ENCODE results near the gene ZNF592.

ZNF592 gene

DNA sequence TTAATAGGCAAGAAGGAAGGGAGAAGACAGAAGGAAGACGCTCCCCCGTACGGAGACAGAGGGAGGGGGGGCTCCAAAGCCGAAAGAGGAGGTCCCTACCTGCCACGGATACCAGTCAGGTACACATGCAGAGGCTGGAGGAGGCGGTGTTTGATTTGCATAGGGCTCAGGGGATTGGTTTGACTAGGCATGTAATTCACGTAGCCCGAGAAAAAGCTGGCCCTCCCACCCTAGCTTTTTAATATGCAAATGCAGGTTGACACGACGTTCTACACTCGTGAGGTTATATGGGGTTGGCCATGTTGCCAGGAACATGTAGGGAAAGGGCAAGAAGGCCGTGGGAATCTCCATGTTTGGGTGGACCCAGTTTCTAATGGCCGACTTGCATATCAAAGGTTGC lies 29.8 kb downstream of the ZNF592 start:
- DNase-seq (ENCODE audit: low read depth in 1 of 2, low spot score in 1 of 2) = no peak

DNA sequence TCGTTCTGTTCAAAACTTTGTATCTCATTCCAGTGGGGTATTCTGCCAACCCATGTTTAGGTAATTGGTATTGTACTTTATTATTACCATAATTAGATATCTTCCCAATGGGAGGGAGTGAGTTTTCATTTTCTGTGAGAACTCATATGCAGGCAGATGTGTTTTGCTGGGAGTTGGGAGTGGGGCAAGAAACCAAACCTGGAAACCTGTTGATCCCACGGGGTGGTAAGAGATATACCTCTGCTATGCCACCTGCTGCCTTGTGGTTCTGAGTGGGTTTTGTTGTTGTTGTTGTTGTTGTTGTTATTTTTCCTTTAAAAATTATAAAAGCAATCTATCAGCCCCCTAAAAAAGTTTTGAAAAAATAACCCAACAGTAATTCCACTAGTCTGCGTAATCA lies 32.1 kb downstream of the ZNF592 start:
- no peak for DNase-seq (ENCODE audit: low read depth in 1 of 2, low spot score in 1 of 2)

DNA sequence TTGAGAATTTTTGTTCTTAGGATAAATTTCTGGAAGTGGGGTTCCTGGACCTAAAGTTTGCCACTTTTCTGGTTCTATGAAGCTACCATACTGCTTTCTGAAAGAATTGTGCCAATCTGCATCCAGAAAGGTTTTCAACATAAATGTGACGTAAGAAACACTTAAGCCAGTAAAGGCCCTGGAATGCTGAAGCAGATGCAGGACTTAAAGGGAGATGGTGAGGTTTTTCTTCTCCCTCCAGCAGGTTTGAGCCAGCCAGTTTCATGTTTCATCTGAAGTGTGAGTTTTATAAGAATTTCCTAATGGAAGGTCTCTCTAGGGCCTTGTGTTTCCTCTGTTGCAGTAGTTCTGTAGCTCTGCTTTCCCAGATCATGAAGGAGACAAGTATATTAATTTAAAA lies 33.1 kb downstream of the ZNF592 start:
- DNase-seq (ENCODE audit: low read depth in 1 of 2, low spot score in 1 of 2) = no peak

DNA sequence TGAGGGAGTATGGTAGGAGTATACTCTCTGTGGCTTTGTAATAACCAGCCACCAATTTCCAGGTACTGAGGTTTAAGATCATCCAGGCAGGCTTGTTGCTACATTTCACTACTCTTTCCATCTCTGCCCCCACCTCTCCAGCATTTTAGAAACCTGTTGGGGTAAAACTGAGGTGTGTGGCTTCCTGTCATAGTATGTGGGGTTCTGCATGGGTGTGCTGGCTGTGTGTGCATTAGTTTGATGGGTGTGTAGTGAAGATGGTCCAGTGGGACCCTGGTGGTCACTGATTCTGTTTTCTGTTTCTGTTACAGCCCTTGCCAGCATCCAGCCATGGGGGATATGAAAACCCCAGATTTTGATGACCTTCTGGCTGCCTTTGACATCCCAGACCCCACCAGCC lies 34.0 kb downstream of the ZNF592 start:
- DNase-seq (ENCODE audit: low read depth in 1 of 2, low spot score in 1 of 2) = no peak

GRCh38 chr15:84783493-84784251 lies 35.3 kb downstream of the ZNF592 start:
- no peak for DNase-seq (ENCODE audit: low read depth in 1 of 2, low spot score in 1 of 2)

- no peak for DNase-seq (ENCODE audit: low read depth in 1 of 2, low spot score in 1 of 2)
Measured at GRCh38 chr15:84784262-84784661, 35.9 kb downstream of the ZNF592 start.

DNA sequence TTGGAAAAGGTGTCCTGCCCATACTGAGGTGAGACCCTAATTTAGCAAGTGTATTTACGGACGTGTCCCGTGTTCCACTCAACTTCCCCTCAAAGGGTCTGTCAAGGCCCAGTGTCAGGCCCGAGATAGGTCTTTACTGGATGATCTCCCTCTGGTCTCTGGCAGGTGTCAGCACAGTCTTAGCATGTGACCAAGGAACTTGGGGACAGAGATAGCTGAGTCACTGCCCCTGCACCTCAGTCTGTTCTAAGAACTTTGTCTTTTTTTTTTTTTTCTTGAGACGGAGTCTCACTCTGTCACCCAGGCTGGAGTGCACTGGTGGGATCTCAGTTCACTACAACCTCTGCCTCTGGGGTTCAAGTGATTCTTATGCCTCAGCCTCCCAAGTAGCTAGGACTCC lies 36.7 kb downstream of the ZNF592 start:
- no peak for DNase-seq (ENCODE audit: low read depth in 1 of 2, low spot score in 1 of 2)

- no peak for DNase-seq (ENCODE audit: low read depth in 1 of 2, low spot score in 1 of 2)
Measured at GRCh38 chr15:84788500-84788899, 40.1 kb downstream of the ZNF592 start.

DNA sequence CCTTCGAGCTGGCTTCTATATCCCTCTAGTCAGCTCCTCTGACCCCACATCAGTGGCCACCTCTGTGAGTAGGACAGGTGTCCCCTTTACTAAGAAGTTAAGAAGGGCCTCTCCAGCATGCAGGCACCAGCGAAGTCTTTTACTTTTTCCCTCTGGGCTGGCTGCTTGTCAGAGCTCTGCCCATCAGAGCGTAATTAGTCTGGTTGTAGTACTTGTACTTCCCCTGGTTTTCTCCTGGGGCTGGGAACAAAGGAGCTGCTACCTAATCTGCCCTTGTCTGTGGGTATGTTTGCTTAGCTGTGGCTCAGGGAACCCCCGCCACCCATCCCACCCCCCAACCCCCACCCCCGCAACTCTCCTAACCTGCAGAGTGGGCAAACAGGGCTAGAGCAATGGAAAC lies 41.4 kb downstream of the ZNF592 start:
- no peak for DNase-seq (ENCODE audit: low read depth in 1 of 2, low spot score in 1 of 2)

DNA sequence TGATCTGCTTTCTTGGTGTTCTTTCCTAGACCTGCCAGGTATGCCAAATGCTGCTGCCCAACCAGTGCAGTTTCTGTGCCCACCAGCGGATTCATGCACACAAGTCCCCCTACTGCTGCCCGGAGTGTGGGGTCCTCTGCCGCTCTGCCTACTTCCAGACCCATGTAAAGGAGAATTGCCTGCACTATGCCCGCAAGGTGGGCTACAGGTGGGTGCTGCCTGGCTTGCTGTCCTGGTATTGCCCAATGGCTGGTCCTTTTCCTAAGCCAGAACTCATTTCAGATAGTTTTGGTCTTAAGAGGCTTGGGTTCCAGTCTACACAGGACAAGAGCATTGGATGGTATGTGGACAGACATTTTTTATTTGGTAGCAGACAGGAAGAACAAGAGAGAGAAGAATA lies 42.3 kb downstream of the ZNF592 start:
- no peak for DNase-seq (ENCODE audit: low read depth in 1 of 2, low spot score in 1 of 2)

GRCh38 chr15:84791763-84792162 lies 43.4 kb downstream of the ZNF592 start:
- no peak for DNase-seq (ENCODE audit: low read depth in 1 of 2, low spot score in 1 of 2)

- DNase-seq (ENCODE audit: low read depth in 1 of 2, low spot score in 1 of 2) = no peak
Measured at GRCh38 chr15:84793431-84794161, 45.2 kb downstream of the ZNF592 start.

DNA sequence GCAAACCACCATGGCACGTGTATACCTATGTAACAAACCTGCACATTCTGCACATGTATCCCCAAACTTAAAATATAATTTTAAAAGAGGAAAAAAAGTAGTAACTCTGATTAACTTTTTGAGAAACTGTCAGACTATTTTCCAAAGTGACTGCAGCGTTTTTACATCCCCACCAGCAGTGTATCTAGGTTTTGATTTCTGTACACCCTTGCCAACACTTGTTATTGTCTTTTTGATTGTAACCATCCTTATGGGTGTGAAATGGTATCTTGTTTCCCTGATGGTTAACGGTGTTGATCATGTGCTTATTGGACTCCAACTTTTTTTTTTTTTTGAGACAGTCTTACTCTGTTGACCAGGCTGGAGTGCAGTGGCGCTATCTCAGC lies 45.8 kb downstream of the ZNF592 start:
- no peak for DNase-seq (ENCODE audit: low read depth in 1 of 2, low spot score in 1 of 2)

DNA sequence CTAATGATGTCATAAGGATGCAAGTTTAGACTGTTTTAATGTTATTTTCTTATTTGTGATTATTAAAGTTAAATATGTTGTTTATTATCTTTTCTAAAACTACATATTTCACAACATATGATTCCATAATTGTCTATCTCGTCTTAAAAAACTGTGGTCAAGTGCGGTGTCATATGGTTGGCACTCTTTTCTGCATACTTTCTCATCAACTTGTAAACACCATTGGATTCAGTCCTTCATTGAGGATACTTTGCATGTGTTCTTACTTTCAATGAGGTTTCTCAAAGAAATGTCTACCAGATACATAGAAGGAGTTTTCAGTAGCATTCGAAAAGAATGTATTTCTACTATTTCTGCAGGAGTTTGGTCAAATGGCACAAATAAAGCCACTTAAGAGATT lies 46.8 kb downstream of the ZNF592 start:
- DNase-seq (ENCODE audit: low read depth in 1 of 2, low spot score in 1 of 2) = no peak

DNA sequence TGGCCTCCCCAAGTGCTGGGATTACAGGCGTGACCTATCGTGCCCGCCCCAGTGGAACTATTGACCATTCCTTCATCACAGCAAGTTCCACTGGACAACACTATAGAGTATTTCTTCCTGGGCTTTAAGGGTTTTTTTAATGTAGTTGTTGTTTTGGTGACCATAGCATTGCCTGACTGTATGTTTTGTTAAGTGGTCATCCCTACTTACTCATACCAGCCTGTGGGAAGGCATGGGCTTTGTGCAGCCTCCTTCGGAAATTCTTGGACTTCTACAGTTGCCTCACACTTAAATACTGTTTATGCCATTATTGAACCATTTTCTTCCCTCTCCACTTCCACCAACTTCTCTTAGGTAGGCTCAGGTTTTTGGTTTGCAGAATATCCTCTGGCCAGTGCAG lies 48.8 kb downstream of the ZNF592 start:
- no peak for DNase-seq (ENCODE audit: low read depth in 1 of 2, low spot score in 1 of 2)

DNA sequence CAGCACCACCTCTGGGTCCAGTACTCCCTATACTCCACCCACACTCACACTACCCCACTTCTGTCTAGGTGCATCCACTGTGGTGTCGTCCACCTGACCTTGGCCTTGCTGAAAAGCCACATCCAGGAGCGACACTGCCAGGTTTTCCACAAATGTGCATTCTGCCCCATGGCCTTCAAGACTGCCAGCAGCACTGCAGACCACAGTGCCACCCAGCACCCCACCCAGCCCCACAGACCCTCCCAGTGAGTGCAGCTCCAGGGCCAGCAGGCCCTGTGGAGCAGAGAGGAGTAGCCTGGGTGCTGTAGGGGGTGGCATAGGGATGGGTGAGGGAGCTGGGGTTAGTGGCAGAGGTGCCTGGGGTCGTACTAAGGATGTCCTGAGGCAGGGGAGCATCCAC lies 49.4 kb downstream of the ZNF592 start:
- no peak for DNase-seq (ENCODE audit: low read depth in 1 of 2, low spot score in 1 of 2)

DNA sequence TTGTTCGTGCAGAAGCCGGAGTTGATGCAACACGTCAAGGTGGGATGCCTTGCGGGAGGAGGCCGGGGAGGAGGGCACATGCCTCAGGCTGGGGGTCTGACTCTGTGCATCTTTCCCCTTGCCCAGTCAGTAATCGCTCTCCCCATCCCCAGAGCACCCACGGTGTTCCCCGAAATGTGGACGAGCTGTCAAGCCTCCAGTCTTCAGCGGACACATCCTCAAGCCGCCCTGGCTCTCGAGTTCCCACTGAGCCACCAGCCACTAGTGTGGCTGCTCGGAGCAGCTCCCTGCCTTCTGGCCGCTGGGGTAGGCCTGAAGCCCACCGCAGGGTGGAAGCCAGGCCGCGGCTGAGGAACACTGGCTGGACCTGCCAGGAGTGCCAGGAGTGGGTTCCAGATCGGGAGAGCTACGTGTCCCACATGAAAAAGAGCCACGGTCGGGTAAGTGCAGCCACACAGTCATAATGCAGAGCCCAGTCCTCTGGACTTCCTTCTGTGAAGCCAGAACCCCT lies 50.1 kb downstream of the ZNF592 start:
- no peak for DNase-seq (ENCODE audit: low read depth in 1 of 2, low spot score in 1 of 2)

DNA sequence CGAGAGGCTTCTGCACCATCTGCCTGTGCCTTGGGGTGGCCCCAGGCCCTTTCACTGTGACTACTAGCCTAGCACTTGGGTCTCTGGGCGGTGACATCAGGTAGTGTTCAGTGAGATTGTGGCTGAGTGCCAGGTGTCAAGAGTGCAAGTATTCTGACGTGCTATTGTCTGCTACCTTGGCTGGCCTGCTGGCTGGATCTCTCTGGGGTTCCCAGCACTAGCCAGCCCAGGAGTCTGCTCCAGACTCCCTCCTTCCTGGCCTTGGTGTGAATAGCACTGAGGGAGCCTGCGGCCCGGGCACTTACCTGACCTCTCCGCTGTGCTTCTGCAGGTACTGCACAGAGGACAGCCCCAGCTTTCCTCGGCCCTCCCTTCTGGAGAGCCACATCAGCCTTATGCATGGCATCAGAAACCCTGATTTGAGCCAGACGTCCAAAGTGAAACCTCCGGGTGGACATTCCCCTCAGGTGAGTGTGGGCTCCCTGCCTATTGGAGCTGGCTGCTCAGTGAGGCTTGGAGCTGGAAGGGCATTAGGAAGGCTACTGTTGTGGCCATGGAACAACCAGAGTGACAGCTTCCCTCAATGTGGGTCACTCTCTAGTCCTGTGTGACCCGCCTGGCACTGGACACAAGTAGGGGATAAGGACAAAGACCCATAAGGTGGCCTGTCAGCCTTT lies 51.3 kb downstream of the ZNF592 start:
- DNase-seq (ENCODE audit: low read depth in 1 of 2, low spot score in 1 of 2) = no peak

DNA sequence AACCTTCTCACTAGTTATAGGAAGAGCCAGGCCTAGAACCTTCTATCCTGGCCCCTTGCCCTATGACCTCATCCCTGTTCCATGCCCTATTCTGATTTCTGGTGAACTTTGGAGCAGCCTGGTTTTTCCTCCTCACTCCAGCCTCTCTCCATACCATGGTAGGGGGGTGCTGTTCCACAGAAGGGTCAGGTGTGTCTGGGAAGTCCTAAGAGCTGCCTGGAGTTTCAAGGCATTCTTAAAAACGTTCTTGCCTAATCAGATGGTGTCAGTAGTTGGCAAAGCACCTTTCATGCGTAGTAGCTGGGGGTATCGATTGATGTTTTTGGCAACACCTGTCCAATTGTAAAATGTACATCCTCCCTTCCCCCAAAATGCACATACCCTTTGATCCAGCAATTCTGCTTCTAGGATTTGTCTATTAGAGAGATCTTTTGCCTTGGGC lies 52.0 kb downstream of the ZNF592 start:
- DNase-seq (ENCODE audit: low read depth in 1 of 2, low spot score in 1 of 2) = no peak

GRCh38 chr15:84804005-84804900 lies 55.9 kb downstream of the ZNF592 start:
- no peak for DNase-seq (ENCODE audit: low read depth in 1 of 2, low spot score in 1 of 2)

- DNase-seq (ENCODE audit: low read depth in 1 of 2, low spot score in 1 of 2) = no peak
Measured at GRCh38 chr15:84805221-84805620, 56.8 kb downstream of the ZNF592 start.

Data from activated T-helper 1 cell treated with anti-CD3 and anti-CD28 coated beads, Interleukin-2, amount 50 U/mL, for 16 hours (primary cell).